ENCODE results near the gene TECPR1.

- TF ChIP-seq GATA3 (IDR thresholded peaks at IDR 0.05; ENCODE audit: borderline replicate concordance) = no peak
- TF ChIP-seq CTCF (IDR thresholded peaks at IDR 0.05) = no peak
- TF ChIP-seq HMGXB4 (CRISPR knock-in tag; IDR thresholded peaks at IDR 0.05; ENCODE audit: borderline replicate concordance) = no peak
- no peak for TF ChIP-seq ZFP36 (IDR thresholded peaks at IDR 0.05; ENCODE audit: borderline replicate concordance, partially characterized antibody)
- TF ChIP-seq CEBPB (IDR thresholded peaks at IDR 0.05) = no peak
- TF ChIP-seq BCL3 (IDR thresholded peaks at IDR 0.05) = no peak
- no peak for TF ChIP-seq CBX2 (IDR thresholded peaks at IDR 0.05; ENCODE audit: borderline replicate concordance, low read depth)
- no peak for TF ChIP-seq NFE2L2 (conservative IDR thresholded peaks at IDR 0.05; ENCODE audit: low read length)
- TF ChIP-seq FOSL2 (IDR thresholded peaks at IDR 0.05) = no peak
- TF ChIP-seq FOSL2 (CRISPR knock-in tag; IDR thresholded peaks at IDR 0.05) = no peak
- TF ChIP-seq KDM1A (IDR thresholded peaks at IDR 0.05; ENCODE audit: low read depth) = no peak
- TF ChIP-seq NR3C1 (IDR thresholded peaks at IDR 0.05) = no peak
Measured at GRCh38 chr7:98213296-98213887, 38.6 kb downstream of the TECPR1 start.
